ENCODE results near the gene LMNA. TPM values are rescaled to one million over a fixed set of nuclear protein-coding genes. Genes with fewer than 3 reads are reported as not detected.

Gene LMNA
- total RNA-seq, 1 experiment from 2014 or later: 51.0 TPM

DNA sequence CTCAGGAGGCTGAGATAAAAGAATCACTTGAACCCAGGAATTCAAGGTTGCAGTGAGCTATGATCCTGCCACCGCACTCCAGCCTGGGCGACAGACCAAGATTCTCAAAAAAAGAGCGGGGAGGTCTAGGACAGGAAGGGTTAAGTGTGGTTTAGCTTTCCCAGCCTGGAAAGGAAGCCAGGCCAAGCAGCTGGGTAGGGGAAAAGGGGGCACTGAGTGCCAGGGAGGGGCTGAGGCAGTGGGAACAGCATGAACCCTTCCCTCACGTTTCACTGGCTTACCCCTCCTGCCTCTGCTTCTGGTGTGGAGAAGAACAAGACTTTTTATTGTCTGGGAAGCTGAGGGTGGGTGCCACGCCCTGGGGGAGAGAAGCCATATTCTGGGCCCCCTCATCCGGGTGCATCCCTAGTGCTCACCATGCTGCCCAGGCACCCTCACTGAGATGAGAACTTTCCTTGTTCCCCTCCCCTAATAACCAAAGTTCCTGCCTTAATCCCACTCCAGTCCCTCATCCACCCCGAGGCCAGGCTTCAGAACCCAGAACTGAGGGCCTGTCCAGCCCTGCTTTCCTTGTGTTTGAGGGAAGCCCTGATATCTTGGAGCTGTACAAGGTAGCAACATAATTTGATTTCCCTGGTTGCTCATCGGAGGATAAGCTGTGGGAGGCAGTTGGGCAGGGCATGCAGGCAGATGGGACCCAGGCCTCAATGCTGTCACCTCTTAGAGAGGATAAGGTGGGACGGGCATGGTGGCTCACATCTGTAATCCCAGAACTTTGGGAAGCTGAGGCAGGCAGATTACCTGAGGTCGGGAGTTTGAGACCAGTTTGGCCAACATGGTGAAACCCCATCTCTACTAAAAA lies 2.0 kb upstream of the LMNA start:
- peak overlapping the region in 2 of 3 experiments; percentile 20 to 36; a peak in 1 of 7 replicates for H3K27ac Mint-ChIP-seq
- no peak overlapping the region for H4K8ac ChIP-seq (replicated peaks; ENCODE audit: insufficient read length, low read depth, low read length)
- WGBS (ENCODE audit: extremely low coverage, insufficient read length, low lambda C conversion rate): no CpG with 5 or more reads among the region's 10 CpGs
- H2BK120ac ChIP-seq (ENCODE audit: low read depth, low read length, poor library complexity, severe bottlenecking): no peak overlapping the region
- no peak overlapping the region for H3K4ac ChIP-seq (ENCODE audit: low read depth, low read length)
- no peak overlapping the region for H3K27ac ChIP-seq (ENCODE audit: insufficient read length, low read depth, low read length)
- no peaks in the 10 kb centered on the region for H4K20me1 ChIP-seq (ENCODE audit: control insufficient read depth, insufficient read depth, insufficient read length)
- DNase-seq: no peak
- H4K91ac ChIP-seq (ENCODE audit: insufficient read length, low read depth, low read length): no peak overlapping the region
- no peak overlapping the region for H3T11ph ChIP-seq (ENCODE audit: low read length)
- H3K27me3 Mint-ChIP-seq (ENCODE audit: low read depth): peaks cover 11% of the 10 kb centered on the region
- H3K4me2 ChIP-seq (ENCODE audit: insufficient read depth, insufficient read length, low read length): no peak overlapping the region
- H2BK20ac ChIP-seq (ENCODE audit: low read depth, low read length, poor library complexity, severe bottlenecking): no peak overlapping the region
- H2AFZ ChIP-seq (ENCODE audit: low read length): no peak overlapping the region
- no peaks in the 10 kb centered on the region for H3K27me3 ChIP-seq (ENCODE audit: insufficient read depth, low read length)
- H3K18ac ChIP-seq (ENCODE audit: insufficient read length, low read depth, low read length): no peak overlapping the region
- TF ChIP-seq, protein P1, sequence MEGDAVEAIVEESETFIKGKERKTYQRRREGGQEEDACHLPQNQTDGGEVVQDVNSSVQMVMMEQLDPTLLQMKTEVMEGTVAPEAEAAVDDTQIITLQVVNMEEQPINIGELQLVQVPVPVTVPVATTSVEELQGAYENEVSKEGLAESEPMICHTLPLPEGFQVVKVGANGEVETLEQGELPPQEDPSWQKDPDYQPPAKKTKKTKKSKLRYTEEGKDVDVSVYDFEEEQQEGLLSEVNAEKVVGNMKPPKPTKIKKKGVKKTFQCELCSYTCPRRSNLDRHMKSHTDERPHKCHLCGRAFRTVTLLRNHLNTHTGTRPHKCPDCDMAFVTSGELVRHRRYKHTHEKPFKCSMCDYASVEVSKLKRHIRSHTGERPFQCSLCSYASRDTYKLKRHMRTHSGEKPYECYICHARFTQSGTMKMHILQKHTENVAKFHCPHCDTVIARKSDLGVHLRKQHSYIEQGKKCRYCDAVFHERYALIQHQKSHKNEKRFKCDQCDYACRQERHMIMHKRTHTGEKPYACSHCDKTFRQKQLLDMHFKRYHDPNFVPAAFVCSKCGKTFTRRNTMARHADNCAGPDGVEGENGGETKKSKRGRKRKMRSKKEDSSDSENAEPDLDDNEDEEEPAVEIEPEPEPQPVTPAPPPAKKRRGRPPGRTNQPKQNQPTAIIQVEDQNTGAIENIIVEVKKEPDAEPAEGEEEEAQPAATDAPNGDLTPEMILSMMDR (conservative IDR thresholded peaks at IDR 0.05): no peak
- H2AK5ac ChIP-seq (ENCODE audit: insufficient read length, low read length): no peak overlapping the region
- no peak overlapping the region for H2BK5ac ChIP-seq (ENCODE audit: insufficient read length, low read length)
- no peaks in the 10 kb centered on the region for H3K9me3 ChIP-seq (ENCODE audit: control insufficient read depth, low read depth, low read length)
- H2BK15ac ChIP-seq (ENCODE audit: low read depth, low read length): no peak overlapping the region
- H3K23me2 ChIP-seq (ENCODE audit: insufficient read length, low read depth, low read length, poor library complexity, severe bottlenecking): peaks cover 13% of the 10 kb centered on the region
- peaks cover 31 to 48% of the 10 kb centered on the region in 2 experiments for H3K4me1 Mint-ChIP-seq
- no peak overlapping the region for H4K5ac ChIP-seq (ENCODE audit: insufficient read length, low read depth, low read length)
- H3K14ac ChIP-seq (ENCODE audit: insufficient read depth, low read length): no peak overlapping the region
- no peaks in the 10 kb centered on the region for H3K79me2 ChIP-seq (ENCODE audit: insufficient read depth, low read length)
- no peaks in the 10 kb centered on the region; a peak in 1 of 5 replicates for H3K9me3 Mint-ChIP-seq
- H3K79me1 ChIP-seq (ENCODE audit: insufficient read depth, low read depth, low read length, poor library complexity, severe bottlenecking): no peaks in the 10 kb centered on the region
- no peak overlapping the region for H3K56ac ChIP-seq (ENCODE audit: insufficient read length, low read depth, low read length)
- H3K4me3 Mint-ChIP-seq: no peak overlapping the region; a peak in 1 of 5 replicates
- peaks cover 0 to 2% (median 0%) of the 10 kb centered on the region in 3 experiments; a peak in 1 of 7 replicates for H3K36me3 Mint-ChIP-seq (ENCODE audit: insufficient read depth in 1 of 3, low read depth in 3 of 3)
- H3K23ac ChIP-seq (ENCODE audit: insufficient read length, low read depth, low read length): no peak overlapping the region
- no peak overlapping the region for H3K9ac ChIP-seq (ENCODE audit: extremely low read depth, insufficient read length, low read length)
- 0 out of 2 replicates have a peak, but pooled peaks cover under 1% of the 10 kb centered on the region for H3K4me1 ChIP-seq (ENCODE audit: insufficient read depth, low read length)
- peak overlapping the region; percentile 8 for H2BK12ac ChIP-seq (ENCODE audit: insufficient read length, low read depth, low read length)

All from H9 (cell line).